Progenitor cell of endocrine pancreas (in vitro differentiated cells): ENCODE data around the gene CPEB2. TPM values are rescaled to one million over a fixed set of nuclear protein-coding genes. Genes with fewer than 3 reads are reported as not detected.

ENCODE experiments used
- DNase-seq: peaks from one replicate; pipeline ENCODE4 v3.0.0; 2021; ENCODE audit warnings: low spot score; ENCODE audit not compliant: unreplicated experiment
- H3K27ac Mint-ChIP-seq: 2 replicates; pipeline ENCODE4 v1.8.0; 2021; ENCODE audit warnings: mild to moderate bottlenecking, moderate library complexity, mixed read lengths
- H3K27me3 Mint-ChIP-seq: 2 replicates; pipeline ENCODE4 v1.8.0; 2021; ENCODE audit warnings: mixed read lengths
- H3K36me3 Mint-ChIP-seq: 2 replicates; pipeline ENCODE4 v1.8.0; 2022; ENCODE audit warnings: mixed read lengths; ENCODE audit not compliant: insufficient read depth
- H3K4me1 Mint-ChIP-seq: 2 replicates; pipeline ENCODE4 v1.8.0; 2021; ENCODE audit warnings: low read depth, mixed read lengths
- H3K4me3 Mint-ChIP-seq: 2 replicates; pipeline ENCODE4 v1.8.0; 2021; ENCODE audit warnings: low read depth, mild to moderate bottlenecking, moderate library complexity, mixed read lengths
- H3K9me3 Mint-ChIP-seq: 2 replicates; pipeline ENCODE4 v1.8.0; 2021; ENCODE audit warnings: low read depth, mixed read lengths
- total RNA-seq: library from RNA; stranded (reverse); gene quantifications from 2 replicates; pipeline ENCODE4 v1.2.1, GENCODE V29; 2021
- TF ChIP-seq, protein P1 (sequence below): fragments of 200-600 bp; sonication (generic); IDR thresholded peaks from one replicate; pipeline ENCODE4 v1.5.0; 2021; ENCODE audit warnings: antibody characterized with exemption, mild to moderate bottlenecking; ENCODE audit not compliant: unreplicated experiment

Gene CPEB2
- total RNA-seq, 1 donor from 2014 or later = 3.5 TPM

DNA sequence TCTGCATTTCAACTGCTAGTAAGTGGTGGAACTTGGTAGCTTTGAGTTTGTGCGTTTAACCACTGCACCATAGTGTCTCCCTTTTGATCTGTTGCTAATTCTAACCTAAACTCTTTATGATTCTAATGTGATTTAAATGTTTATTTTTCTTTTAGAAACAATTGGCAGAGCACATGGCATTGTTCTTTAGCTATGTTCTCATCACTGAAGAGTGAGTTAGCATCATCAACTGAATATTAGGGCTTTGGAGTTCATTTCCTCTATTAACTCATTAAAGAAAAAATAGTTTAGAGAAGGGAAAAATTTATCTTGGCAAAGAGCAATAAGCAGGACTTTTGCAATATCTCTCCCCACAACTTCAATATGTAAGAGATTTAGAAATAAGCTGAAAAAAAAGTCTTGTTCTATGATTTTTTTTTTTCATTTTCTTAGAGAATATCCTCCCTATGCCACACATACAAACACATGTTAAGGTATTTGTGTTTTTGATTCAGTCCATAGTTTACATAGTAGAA lies 25.7 kb downstream of the CPEB2 start:
- Mint-ChIP-seq H3K9me3 (no peaks in the 10 kb centered on the region), H3K27ac (no peak overlapping the region), H3K4me3 (no peak overlapping the region), H3K4me1 (no peaks in the 10 kb centered on the region), H3K27me3 (no peaks in the 10 kb centered on the region), H3K36me3 (no peaks in the 10 kb centered on the region)
- TF ChIP-seq, protein P1, sequence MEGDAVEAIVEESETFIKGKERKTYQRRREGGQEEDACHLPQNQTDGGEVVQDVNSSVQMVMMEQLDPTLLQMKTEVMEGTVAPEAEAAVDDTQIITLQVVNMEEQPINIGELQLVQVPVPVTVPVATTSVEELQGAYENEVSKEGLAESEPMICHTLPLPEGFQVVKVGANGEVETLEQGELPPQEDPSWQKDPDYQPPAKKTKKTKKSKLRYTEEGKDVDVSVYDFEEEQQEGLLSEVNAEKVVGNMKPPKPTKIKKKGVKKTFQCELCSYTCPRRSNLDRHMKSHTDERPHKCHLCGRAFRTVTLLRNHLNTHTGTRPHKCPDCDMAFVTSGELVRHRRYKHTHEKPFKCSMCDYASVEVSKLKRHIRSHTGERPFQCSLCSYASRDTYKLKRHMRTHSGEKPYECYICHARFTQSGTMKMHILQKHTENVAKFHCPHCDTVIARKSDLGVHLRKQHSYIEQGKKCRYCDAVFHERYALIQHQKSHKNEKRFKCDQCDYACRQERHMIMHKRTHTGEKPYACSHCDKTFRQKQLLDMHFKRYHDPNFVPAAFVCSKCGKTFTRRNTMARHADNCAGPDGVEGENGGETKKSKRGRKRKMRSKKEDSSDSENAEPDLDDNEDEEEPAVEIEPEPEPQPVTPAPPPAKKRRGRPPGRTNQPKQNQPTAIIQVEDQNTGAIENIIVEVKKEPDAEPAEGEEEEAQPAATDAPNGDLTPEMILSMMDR = no peak
- DNase-seq = no peak

- no peak for DNase-seq
- H3K27ac Mint-ChIP-seq = no peak overlapping the region
Observed at GRCh38 chr4:15031197-15031596, 28.9 kb downstream of the CPEB2 start.

GRCh38 chr4:15031993-15032675 lies 29.9 kb downstream of the CPEB2 start:
- Mint-ChIP-seq H3K27ac (no peak overlapping the region), H3K27me3 (no peaks in the 10 kb centered on the region), H3K4me1 (no peaks in the 10 kb centered on the region), H3K4me3 (no peak overlapping the region), H3K36me3 (peaks cover 1% of the 10 kb centered on the region), H3K9me3 (no peaks in the 10 kb centered on the region)
- TF ChIP-seq, protein P1 = no peak
- no peak for DNase-seq

More at GRCh38 chr4:15031197-15031596, 28.9 kb downstream of the CPEB2 start:
- Mint-ChIP-seq H3K36me3 (peaks cover 1% of the 10 kb centered on the region), H3K4me3 (no peak overlapping the region), H3K27me3 (no peaks in the 10 kb centered on the region), H3K4me1 (no peaks in the 10 kb centered on the region), H3K9me3 (no peaks in the 10 kb centered on the region)
- TF ChIP-seq, protein P1 = no peak

GRCh38 chr4:15034071-15034764 lies 31.9 kb downstream of the CPEB2 start:
- Mint-ChIP-seq H3K27me3 (no peaks in the 10 kb centered on the region), H3K9me3 (no peaks in the 10 kb centered on the region), H3K27ac (no peak overlapping the region), H3K4me3 (no peak overlapping the region), H3K36me3 (peaks cover 1% of the 10 kb centered on the region), H3K4me1 (no peaks in the 10 kb centered on the region)
- DNase-seq = no peak
- TF ChIP-seq, protein P1 = no peak

GRCh38 chr4:15035159-15035558 lies 32.9 kb downstream of the CPEB2 start:
- Mint-ChIP-seq H3K4me3 (no peak overlapping the region), H3K27ac (no peak overlapping the region), H3K4me1 (no peaks in the 10 kb centered on the region), H3K9me3 (no peaks in the 10 kb centered on the region), H3K27me3 (no peaks in the 10 kb centered on the region), H3K36me3 (peaks cover 1% of the 10 kb centered on the region)
- TF ChIP-seq, protein P1 = no peak
- no peak for DNase-seq
